ENCODE results near the gene TMEM254. TPM values are rescaled to one million over a fixed set of nuclear protein-coding genes. Genes with fewer than 3 reads are reported as not detected.
"Not testable (repeated sequence)": the region's sequence is repeated elsewhere in the genome, so short reads cannot be mapped to it uniquely, and the experiment has no call there.

The TMEM254 gene
- total and polyA plus RNA-seq, 2 experiments from 2014 or later, result 8.6 to 18.6 TPM

GRCh38 chr10:80133206-80133605 lies 54.7 kb downstream of the TMEM254 start:
- Histone ChIP-seq H3K27ac (no peak overlapping the region), H3K9me3 (ENCODE audit: low read depth) (no peaks in the 10 kb centered on the region), H3K4me1 (ENCODE audit: low read depth) (no peaks in the 10 kb centered on the region), H3K36me3 (no peaks in the 10 kb centered on the region), H3K4me3 (no peak overlapping the region), H3K27me3 (peaks cover 29% of the 10 kb centered on the region)
- peak in 1 of 2 donors; percentile 50 for DNase-seq (ENCODE audit: low read depth in 1 of 2, low spot score in 1 of 2)
- TF ChIP-seq CTCF (IDR thresholded peaks at IDR 0.05; ENCODE audit: low read depth, low read length), result no peak

- DNase-seq (ENCODE audit: low read depth in 1 of 2, low spot score in 1 of 2); H3K4me1 ChIP-seq (ENCODE audit: low read depth); H3K36me3 ChIP-seq; H3K27ac ChIP-seq; H3K9me3 ChIP-seq (ENCODE audit: low read depth); H3K4me3 ChIP-seq: not testable (repeated sequence)
- H3K27me3 ChIP-seq, result peaks cover 29% of the 10 kb centered on the region
Observed at GRCh38 chr10:80133687-80134086, 55.2 kb downstream of the TMEM254 start.

- no peaks in the 10 kb centered on the region for H3K4me1 ChIP-seq (ENCODE audit: low read depth)
- no peak for TF ChIP-seq CTCF (IDR thresholded peaks at IDR 0.05; ENCODE audit: low read depth, low read length)
- no peak overlapping the region for H3K27ac ChIP-seq
- H3K9me3 ChIP-seq (ENCODE audit: low read depth), result no peaks in the 10 kb centered on the region
- peaks cover 29% of the 10 kb centered on the region for H3K27me3 ChIP-seq
- no peaks in the 10 kb centered on the region for H3K36me3 ChIP-seq
- H3K4me3 ChIP-seq, result no peak overlapping the region
- peak in 1 of 2 donors; percentile 96 for DNase-seq (ENCODE audit: low read depth in 1 of 2, low spot score in 1 of 2)
Observed at GRCh38 chr10:80136134-80136571, 57.7 kb downstream of the TMEM254 start.

- Histone ChIP-seq H3K27me3 (peaks cover 18% of the 10 kb centered on the region), H3K27ac (no peak overlapping the region), H3K36me3 (no peaks in the 10 kb centered on the region), H3K9me3 (ENCODE audit: low read depth) (no peaks in the 10 kb centered on the region), H3K4me1 (ENCODE audit: low read depth) (no peaks in the 10 kb centered on the region), H3K4me3 (no peak overlapping the region)
- peak in 1 of 2 donors; percentile 57 for DNase-seq (ENCODE audit: low read depth in 1 of 2, low spot score in 1 of 2)
- TF ChIP-seq CTCF (IDR thresholded peaks at IDR 0.05; ENCODE audit: low read depth, low read length), result no peak
Observed at GRCh38 chr10:80137031-80137862, 58.8 kb downstream of the TMEM254 start.

- no peak for DNase-seq (ENCODE audit: low read depth in 1 of 2, low spot score in 1 of 2)
- Histone ChIP-seq H3K9me3 (ENCODE audit: low read depth) (no peaks in the 10 kb centered on the region), H3K36me3 (no peaks in the 10 kb centered on the region), H3K4me3 (no peak overlapping the region), H3K4me1 (ENCODE audit: low read depth) (no peaks in the 10 kb centered on the region), H3K27me3 (peaks cover 12% of the 10 kb centered on the region), H3K27ac (no peak overlapping the region)
- no peak for TF ChIP-seq CTCF (IDR thresholded peaks at IDR 0.05; ENCODE audit: low read depth, low read length)
Observed at GRCh38 chr10:80137920-80138319, 59.5 kb downstream of the TMEM254 start.

GRCh38 chr10:80139265-80139664 lies 60.8 kb downstream of the TMEM254 start:
- no peak for DNase-seq (ENCODE audit: low read depth in 1 of 2, low spot score in 1 of 2)
- no peaks in the 10 kb centered on the region for H3K36me3 ChIP-seq
- H3K27me3 ChIP-seq, result no peaks in the 10 kb centered on the region
- H3K9me3 ChIP-seq (ENCODE audit: low read depth), result no peaks in the 10 kb centered on the region
- H3K4me1 ChIP-seq (ENCODE audit: low read depth), result no peaks in the 10 kb centered on the region
- no peak overlapping the region for H3K4me3 ChIP-seq
- TF ChIP-seq CTCF (IDR thresholded peaks at IDR 0.05; ENCODE audit: low read depth, low read length), result no peak
- H3K27ac ChIP-seq, result no peak overlapping the region
